K562 (cell line): Measurements from ENCODE around the gene UGT1A10. TPM values are rescaled to one million over a fixed set of nuclear protein-coding genes. Genes with fewer than 3 reads are reported as not detected.

Source experiments
- ATAC-seq: fragments of 200-7000 bp; cut with Tn5 transposase; 3 replicates; pipeline ENCODE4 v1.9.1; 2020; ENCODE audit warnings: moderate library complexity
- BruUV-seq: library from RNA; stranded (reverse); fragments of 400-500 nt; replicated peaks from 2 replicates; lab custom pipeline; 2021; lab: Mats Ljungman, UMichigan
- CTCF ChIA-PET: fragments of 300-600 bp; formaldehyde crosslinking; extraction: SDS; loops from one replicate; lab custom pipeline; 2021; ENCODE audit warnings: low intra/inter-chr PET ratio; lab: Yijun Ruan, JAX
- POLR2A ChIA-PET: fragments of 300-600, 350-650 bp; sonication (Branson Sonifier 250); formaldehyde crosslinking; extraction: SDS; loops from one replicate; lab custom pipeline; 2021; ENCODE audit warnings: antibody characterized with exemption, inconsistent platforms; lab: Yijun Ruan, JAX
- DNase-seq, 4 experiments: peaks; one replicate each; pipeline versions ENCODE4 v3.0.0 to v3.0.0-alpha.2; 2011 to 2018; ENCODE audit warnings: low spot score in 3 of 4, mixed read lengths in 3 of 4; ENCODE audit errors: extremely low read depth in 1 of 4
- FAIRE-seq: peaks from 2 replicates; lab custom pipeline; 2011; peaks lifted over from hg19 to GRCh38; lab: Jason Lieb, UNC
- H2AFZ ChIP-seq: 2 replicates; pipeline ENCODE4 v1.6.0; 2011; ENCODE audit warnings: low read depth, low read length, control low read depth, inconsistent platforms
- H3K27ac ChIP-seq: fragments of 200-600 bp; 3 replicates; pipeline ENCODE4 v1.8.0; 2011; ENCODE audit warnings: low read depth, mild to moderate bottlenecking, control low read depth, inconsistent platforms, low read length, moderate library complexity, mixed read lengths; ENCODE audit errors: extremely low read depth
- H3K27me3 ChIP-seq, 2 experiments: fragments of 300-600 bp in 1 of 2; 2 replicates in 1 of 2; 3 replicates in 1 of 2; pipeline versions ENCODE4 v1.6.0 to v1.8.0; 2011; ENCODE audit warnings: inconsistent platforms in 2 of 2, low read length in 2 of 2, mild to moderate bottlenecking in 1 of 2, mixed read lengths in 1 of 2, moderate library complexity in 1 of 2; ENCODE audit not compliant: control insufficient read depth in 2 of 2, insufficient read depth in 2 of 2
- H3K36me3 ChIP-seq: fragments of 300-600 bp; 3 replicates; pipeline ENCODE4 v1.8.0; 2011; ENCODE audit warnings: mild to moderate bottlenecking, low read length, inconsistent platforms; ENCODE audit not compliant: control insufficient read depth, insufficient read depth
- H3K4me1 ChIP-seq, 2 experiments: fragments of 200-600 bp in 1 of 2; replicated peaks in 1 of 2; 2 replicates in 1 of 2; 3 replicates in 1 of 2; pipeline versions ENCODE4 v1.5.1 to v1.8.0; 2011; ENCODE audit warnings: inconsistent platforms in 2 of 2, low read length in 2 of 2, mild to moderate bottlenecking in 1 of 2, mixed read lengths in 1 of 2, moderate library complexity in 1 of 2; ENCODE audit not compliant: control insufficient read depth in 2 of 2, insufficient read depth in 2 of 2
- H3K4me2 ChIP-seq: 2 replicates; pipeline ENCODE4 v1.6.1; 2011; ENCODE audit warnings: low read length, control low read depth, inconsistent platforms, mixed read lengths; ENCODE audit not compliant: insufficient read depth
- H3K4me3 ChIP-seq: fragments of 200-600 bp; sonication (generic), shearing (Covaris generic); 2 replicates; pipeline ENCODE4 v1.5.1; 2016; ENCODE audit warnings: control low read depth, inconsistent platforms
- H3K79me2 ChIP-seq: fragments of 200-600 bp; 3 replicates; pipeline ENCODE4 v1.8.0; 2011; ENCODE audit warnings: low read length, inconsistent platforms; ENCODE audit not compliant: control insufficient read depth, insufficient read depth
- H3K9ac ChIP-seq, 2 experiments: 2 replicates each; pipeline versions ENCODE4 v1.6.0 to v1.6.1; 2011; ENCODE audit warnings: low read depth in 2 of 2, low read length in 2 of 2, control low read depth in 1 of 2, inconsistent platforms in 1 of 2, mild to moderate bottlenecking in 1 of 2, mixed read lengths in 1 of 2; ENCODE audit not compliant: insufficient read depth in 1 of 2
- H3K9me1 ChIP-seq: one replicate; pipeline ENCODE4 v1.6.0; 2011; ENCODE audit warnings: inconsistent platforms, mild to moderate bottlenecking, low read length, moderate library complexity; ENCODE audit not compliant: control insufficient read depth, insufficient read depth
- H3K9me3 ChIP-seq: replicated peaks from 2 replicates; pipeline ENCODE4 v1.5.1; 2011; ENCODE audit warnings: low read depth, low read length, inconsistent platforms; ENCODE audit not compliant: control insufficient read depth, insufficient read depth
- H4K20me1 ChIP-seq: replicated peaks from 2 replicates; pipeline ENCODE4 v1.6.1; 2011; ENCODE audit warnings: low read length, inconsistent platforms, mixed read lengths; ENCODE audit not compliant: control insufficient read depth, insufficient read depth
- ARID1B ChIP-seq: fragments of 450-650 bp; IDR thresholded peaks from 2 replicates; pipeline ENCODE4 v1.6.1; 2016; ENCODE audit warnings: antibody characterized with exemption, mild to moderate bottlenecking, inconsistent platforms
- ATF2 ChIP-seq: sonication (generic); formaldehyde crosslinking; IDR thresholded peaks from 2 replicates; pipeline ENCODE4 v1.8.1; 2022; ENCODE audit warnings: missing genetic modification reagents
- ATF3 ChIP-seq, 2 experiments: fragments of 450-650 bp in 1 of 2; sonication (generic) in 1 of 2; formaldehyde crosslinking in 1 of 2; IDR thresholded peaks in 1 of 2; conservative IDR thresholded peaks in 1 of 2; 2 replicates each; pipeline versions ENCODE4 v1.6.1 to v1.8.1; 2016 to 2023; ENCODE audit warnings: mild to moderate bottlenecking in 2 of 2, moderate library complexity in 2 of 2, inconsistent platforms in 1 of 2, missing genetic modification reagents in 1 of 2
- DACH1 ChIP-seq: fragments of 450-650 bp; IDR thresholded peaks from 2 replicates; pipeline ENCODE4 v1.6.1; 2018; ENCODE audit not compliant: partially characterized antibody
- EP400 ChIP-seq: fragments of 450-650 bp; IDR thresholded peaks from 2 replicates; pipeline ENCODE4 v1.6.1; 2017; ENCODE audit warnings: antibody characterized with exemption, mild to moderate bottlenecking, moderate library complexity
- FOXJ2 ChIP-seq: fragments of 200-800 bp; sonication (Bioruptor generic); IDR thresholded peaks from 2 replicates; pipeline ENCODE4 v1.6.1; 2016; ENCODE audit warnings: missing genetic modification characterization, missing compliant biosample characterization
- FUS ChIP-seq: fragments of 200-400 bp; formaldehyde crosslinking; optimal IDR thresholded peaks from 2 replicates; pipeline ENCODE3; 2017; ENCODE audit warnings: low read depth, low read length
- HCFC1 ChIP-seq: IDR thresholded peaks from 2 replicates; pipeline ENCODE4 v1.6.1; 2012; ENCODE audit warnings: low read depth, low read length, improper control_type of control experiment
- HDAC2 ChIP-seq: fragments of 450-650 bp; IDR thresholded peaks from 2 replicates; pipeline ENCODE4 v1.6.1; 2016; ENCODE audit warnings: mild to moderate bottlenecking
- KLF1 ChIP-seq: fragments of 450-650 bp; IDR thresholded peaks from 2 replicates; pipeline ENCODE4 v1.6.1; 2016; ENCODE audit warnings: missing genetic modification characterization, missing compliant biosample characterization
- MTA3 ChIP-seq: fragments of 450-650 bp; formaldehyde crosslinking; IDR thresholded peaks from 2 replicates; pipeline ENCODE4 v1.6.1; 2017; ENCODE audit warnings: mild to moderate bottlenecking, borderline replicate concordance
- NCOR1 ChIP-seq: fragments of 450-650 bp; IDR thresholded peaks from 2 replicates; pipeline ENCODE4 v1.6.1; 2016; ENCODE audit warnings: mild to moderate bottlenecking, moderate library complexity
- NFE2 ChIP-seq: IDR thresholded peaks from 2 replicates; pipeline ENCODE4 v1.6.1; 2014; ENCODE audit warnings: antibody characterized with exemption, low read depth
- NFRKB ChIP-seq: fragments of 450-650 bp; IDR thresholded peaks from 2 replicates; pipeline ENCODE4 v1.6.1; 2016; ENCODE audit warnings: low read depth
- PCBP2 ChIP-seq: fragments of 200-400 bp; formaldehyde crosslinking; IDR thresholded peaks from 2 replicates; pipeline ENCODE4 v1.6.1; 2018; ENCODE audit warnings: low read length, low read depth, mild to moderate bottlenecking, moderate library complexity; ENCODE audit not compliant: poor library complexity, severe bottlenecking
- SAFB2 ChIP-seq: fragments of 200-400 bp; formaldehyde crosslinking; IDR thresholded peaks from 2 replicates; pipeline ENCODE4 v1.6.1; 2018; ENCODE audit warnings: borderline replicate concordance, low read length, low read depth, moderate library complexity; ENCODE audit not compliant: severe bottlenecking
- SIN3A ChIP-seq, 2 experiments: fragments of 150-350 bp in 1 of 2; IDR thresholded peaks; 2 replicates each; pipeline ENCODE4 v1.6.1; 2011 to 2016; ENCODE audit warnings: borderline replicate concordance in 2 of 2, low read depth in 2 of 2, low read length in 2 of 2, mild to moderate bottlenecking in 2 of 2, moderate library complexity in 2 of 2; ENCODE audit not compliant: control insufficient read depth in 1 of 2
- SMARCE1 ChIP-seq: fragments of 450-650 bp; IDR thresholded peaks from 2 replicates; pipeline ENCODE4 v1.7.1; 2016; ENCODE audit warnings: mild to moderate bottlenecking
- SOX6 ChIP-seq: fragments of 450-650 bp; IDR thresholded peaks from 2 replicates; pipeline ENCODE4 v1.6.1; 2014; ENCODE audit warnings: mild to moderate bottlenecking
- TAF9B ChIP-seq: fragments of 450-650 bp; IDR thresholded peaks from 2 replicates; pipeline ENCODE4 v1.6.1; 2018; ENCODE audit warnings: mild to moderate bottlenecking; ENCODE audit not compliant: partially characterized antibody
- WHSC1 ChIP-seq: IDR thresholded peaks from one replicate; pipeline ENCODE4 v1.6.1; 2012; ENCODE audit warnings: low read length, control low read depth, inconsistent platforms
- WGBS: fragments of 100-300 bp; shearing (Covaris generic); methylation state at CpG from one replicate; pipeline ENCODE4 v1.1.6; 2016; ENCODE audit warnings: low coverage, mixed read lengths; ENCODE audit not compliant: insufficient coverage; ENCODE audit errors: missing lambda C conversion rate; 5-methylcytosine and 5-hydroxymethylcytosine counted together
- in situ Hi-C: fragments of 300-500 bp; cut with MboI; formaldehyde crosslinking; loops from 4 replicates; pipeline ENCODE4 v1.15.0; 2018; ENCODE audit warnings: inconsistent platforms, mixed read lengths
- intact Hi-C: fragments of 100-400 bp; cut with micrococcal nuclease; formaldehyde crosslinking; loops from 2 replicates; pipeline ENCODE4 v1.14.2; 2022
- polyA plus RNA-seq, 8 experiments: library from polyadenylated mRNA; depleted of rRNA in 4 of 8; stranded (reverse) in 5 of 8; unstranded in 3 of 8; fragments of >200 nt; fragmentation: Nextera tagmentation in 2 of 8; fragmentation: Illumina TruSeq in 1 of 8; extraction: Ambion mirVana in 2 of 8; extraction: Trizol in 1 of 8; gene quantifications; 2 replicates each; pipeline versions ENCODE4 v1.2.1 to v1.2.3, GENCODE V29; 2011 to 2014; ENCODE audit warnings: inconsistent platforms in 1 of 8, missing spikeins in 1 of 8
- total RNA-seq, 7 experiments: library from RNA; depleted of rRNA in 6 of 7; stranded (reverse); fragments of >200 nt in 6 of 7; fragmentation: Illumina TruSeq in 2 of 7; extraction: Trizol in 2 of 7; gene quantifications; 2 replicates each; pipeline versions ENCODE4 v1.2.1 to v1.2.3, GENCODE V29; 2011 to 2021; ENCODE audit warnings: low replicate concordance in 1 of 7

The UGT1A10 gene
- total and polyA plus RNA-seq, 9 of the 15 experiments (the other 6 are each of a cell fraction or from before 2014, with no cell fraction given) = not detected

GRCh38 chr2:233700028-233700635 lies 63.9 kb downstream of the UGT1A10 start:
- Histone ChIP-seq H4K20me1 (no peaks in the 10 kb centered on the region), H3K4me3 (no peak overlapping the region), H3K79me2 (no peaks in the 10 kb centered on the region), H3K4me1 (peaks cover 0 to 10% of the 10 kb centered on the region in 2 experiments; a peak in 3 of 5 replicates), H3K9me3 (no peaks in the 10 kb centered on the region), H3K27ac (peak overlapping the region; percentile 59; the same call in 2 of the 3 replicates), H3K9ac (no peak overlapping the region), H3K27me3 (no peaks in the 10 kb centered on the region), H3K4me2 (no peak overlapping the region; the same call in 1 of the 2 replicates), H2AFZ (no peak overlapping the region), H3K36me3 (no peaks in the 10 kb centered on the region), H3K9me1 (no peaks in the 10 kb centered on the region)
- WGBS = 0% methylated on average over 1 of the region's 1 CpG
- ATAC-seq (no peak), FAIRE-seq (peak; percentile 69), DNase-seq (peak in 2 of 4 experiments; percentile 6 to 19)
- POLR2A ChIA-PET = no interaction called here
- intact Hi-C loops = no loop called here
- in situ Hi-C loops = no loop called here
- CTCF ChIA-PET = no interaction called here
- no TSS peak for BruUV-seq
- TF ChIP-seq ATF2 (CRISPR knock-in tag) (no peak), DACH1 (peak; percentile 60), SMARCE1 (peak; percentile 86; the same call in 1 of the 2 replicates), ARID1B (peak; percentile 82), ATF3 (IDR thresholded peaks at IDR 0.05) (peak; percentile 53), ATF3 (CRISPR knock-in tag; conservative IDR thresholded peaks at IDR 0.05) (no peak), TAF9B (no peak), NFRKB (no peak), HCFC1 (no peak), HDAC2 (peak; percentile 44; the same call in 1 of the 2 replicates), WHSC1 (no peak), KLF1 (no peak), FUS (no peak), MTA3 (0 out of 2 replicates have a peak, but pooled peaks have one; percentile 34), SAFB2 (no peak), SOX6 (peak; percentile 98), EP400 (peak; percentile 42; the same call in 1 of the 2 replicates), NFE2 (peak; percentile 91), FOXJ2 (tag) (peak; percentile 86), NCOR1 (peak; percentile 24; the same call in 1 of the 2 replicates), SIN3A (IDR thresholded peaks at IDR 0.05; ENCODE audit: borderline replicate concordance in 2 of 2, control insufficient read depth in 1 of 2, low read depth in 2 of 2, low read length in 2 of 2) (no peak), PCBP2 (no peak)
